PC-3 (cell line): ENCODE results near the gene ELP5.

ENCODE experiments used
- CTCF ChIP-seq: fragments of 300-600 bp; sonication (generic); conservative IDR thresholded peaks from 2 replicates; pipeline ENCODE4 v1.5.1; 2017; ENCODE audit warnings: antibody characterized with exemption, low read depth, mild to moderate bottlenecking, low read length
- EZH2 ChIP-seq: fragments of 300-600 bp; sonication (generic); IDR thresholded peaks from one replicate; pipeline ENCODE4 v1.6.1; 2017; ENCODE audit warnings: antibody characterized with exemption, mild to moderate bottlenecking, low read length; ENCODE audit not compliant: unreplicated experiment
- EZH2phosphoT487 ChIP-seq: fragments of 300-600 bp; sonication (generic); IDR thresholded peaks from 2 replicates; pipeline ENCODE4 v1.6.1; 2018; ENCODE audit warnings: mild to moderate bottlenecking, antibody characterized with exemption, low read length, borderline replicate concordance

GRCh38 chr17:7290166-7290565, 38.2 kb downstream of the ELP5 start:
- no peak for TF ChIP-seq CTCF
- no peak for TF ChIP-seq EZH2phosphoT487
- no peak for TF ChIP-seq EZH2
